ENCODE data around the gene IQCB1. TPM values are rescaled to one million over a fixed set of nuclear protein-coding genes. Genes with fewer than 3 reads are reported as not detected.
A peak's percentile ranks its signal among the peaks of the same experiment; 100 is the strongest.

IQCB1 gene
- total and polyA plus RNA-seq, 9 of the 15 experiments (the other 6 are each of a cell fraction or from before 2014, with no cell fraction given): 21.1 to 38.1 (median 27.5) TPM

- TF ChIP-seq SRSF9 (IDR thresholded peaks at IDR 0.05; ENCODE audit: borderline replicate concordance, low read depth, low read length) (no peak), ZBTB7A (IDR thresholded peaks at IDR 0.05; ENCODE audit: borderline replicate concordance, control insufficient read depth, low read depth, low read length) (0 out of 2 replicates have a peak, but pooled peaks have one; percentile 22), ZNF175 (CRISPR knock-in tag; IDR thresholded peaks at IDR 0.05; ENCODE audit: low read depth) (no peak), ZNF76 (CRISPR knock-in tag; IDR thresholded peaks at IDR 0.05; ENCODE audit: borderline replicate concordance) (no peak), SAFB2 (IDR thresholded peaks at IDR 0.05; ENCODE audit: borderline replicate concordance, low read depth, low read length, severe bottlenecking) (no peak), IRF9 (tag; IDR thresholded peaks at IDR 0.05) (no peak), SMC3 (conservative IDR thresholded peaks at IDR 0.05; ENCODE audit: insufficient read depth, low read depth, low read length) (no peak), TARDBP (IDR thresholded peaks at IDR 0.05) (peak; percentile 37; the same call in 1 of the 2 replicates), MYC (IDR thresholded peaks at IDR 0.05; ENCODE audit: low read depth, low read length) (no peak), MYC (CRISPR knock-in tag; IDR thresholded peaks at IDR 0.05; ENCODE audit: borderline replicate concordance, low read depth) (no peak), RB1 (IDR thresholded peaks at IDR 0.05; ENCODE audit: low read depth) (peak; percentile 47; the same call in 1 of the 2 replicates), HNRNPL (IDR thresholded peaks at IDR 0.05; ENCODE audit: low read depth, low read length) (no peak), BRD9 (IDR thresholded peaks at IDR 0.05; ENCODE audit: low read depth, partially characterized antibody) (no peak), TFAP4 (CRISPR knock-in tag; IDR thresholded peaks at IDR 0.05; ENCODE audit: borderline replicate concordance) (peak; percentile 60), PHB (CRISPR knock-in tag; IDR thresholded peaks at IDR 0.05) (no peak), ZNF583 (CRISPR knock-in tag; IDR thresholded peaks at IDR 0.05) (no peak), E2F1 (CRISPR knock-in tag; IDR thresholded peaks at IDR 0.05) (no peak), FOXO4 (CRISPR knock-in tag; IDR thresholded peaks at IDR 0.05) (no peak), DLX4 (CRISPR knock-in tag; IDR thresholded peaks at IDR 0.05) (no peak), CXXC5 (CRISPR knock-in tag; IDR thresholded peaks at IDR 0.05) (peak; percentile 29; the same call in 1 of the 2 replicates), TRIM25 (IDR thresholded peaks at IDR 0.05; ENCODE audit: borderline replicate concordance) (no peak)
These were observed 85.4 kb downstream of the IQCB1 start, which contains the start of gene GOLGB1 (continued) for GRCh38 chr3:121749276-121750086.

Measured in K562 (cell line).